ENCODE data around the gene FHOD3.

DNA sequence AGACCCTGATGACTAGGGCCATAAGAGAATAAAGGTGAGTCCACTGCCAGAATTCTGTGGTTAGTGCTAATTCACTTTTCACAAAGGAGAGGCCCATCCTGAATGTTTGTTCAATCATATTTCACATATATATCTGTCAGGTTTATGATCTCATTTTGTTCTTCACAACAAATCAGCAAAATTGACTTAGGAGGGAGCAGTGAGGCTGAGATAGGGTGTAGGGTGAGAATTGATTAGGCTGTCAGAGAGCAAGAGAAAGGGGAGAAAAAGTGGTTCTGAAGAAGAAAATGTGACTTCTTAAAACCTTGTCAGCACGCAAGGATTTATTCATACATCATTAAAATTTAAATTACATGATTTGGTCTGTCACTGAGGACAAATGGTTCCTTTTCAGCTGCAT lies 117.7 kb downstream of the FHOD3 start:
- TF ChIP-seq CTCF (IDR thresholded peaks at IDR 0.05; ENCODE audit: insufficient read depth, low read length) (no peak), POLR2AphosphoS5 (IDR thresholded peaks at IDR 0.05; ENCODE audit: low read depth) (no peak), GABPA (IDR thresholded peaks at IDR 0.05; ENCODE audit: low read depth) (no peak), SPI1 (IDR thresholded peaks at IDR 0.05; ENCODE audit: borderline replicate concordance, low read depth) (no peak)
- TF ChIP-seq, protein P1, sequence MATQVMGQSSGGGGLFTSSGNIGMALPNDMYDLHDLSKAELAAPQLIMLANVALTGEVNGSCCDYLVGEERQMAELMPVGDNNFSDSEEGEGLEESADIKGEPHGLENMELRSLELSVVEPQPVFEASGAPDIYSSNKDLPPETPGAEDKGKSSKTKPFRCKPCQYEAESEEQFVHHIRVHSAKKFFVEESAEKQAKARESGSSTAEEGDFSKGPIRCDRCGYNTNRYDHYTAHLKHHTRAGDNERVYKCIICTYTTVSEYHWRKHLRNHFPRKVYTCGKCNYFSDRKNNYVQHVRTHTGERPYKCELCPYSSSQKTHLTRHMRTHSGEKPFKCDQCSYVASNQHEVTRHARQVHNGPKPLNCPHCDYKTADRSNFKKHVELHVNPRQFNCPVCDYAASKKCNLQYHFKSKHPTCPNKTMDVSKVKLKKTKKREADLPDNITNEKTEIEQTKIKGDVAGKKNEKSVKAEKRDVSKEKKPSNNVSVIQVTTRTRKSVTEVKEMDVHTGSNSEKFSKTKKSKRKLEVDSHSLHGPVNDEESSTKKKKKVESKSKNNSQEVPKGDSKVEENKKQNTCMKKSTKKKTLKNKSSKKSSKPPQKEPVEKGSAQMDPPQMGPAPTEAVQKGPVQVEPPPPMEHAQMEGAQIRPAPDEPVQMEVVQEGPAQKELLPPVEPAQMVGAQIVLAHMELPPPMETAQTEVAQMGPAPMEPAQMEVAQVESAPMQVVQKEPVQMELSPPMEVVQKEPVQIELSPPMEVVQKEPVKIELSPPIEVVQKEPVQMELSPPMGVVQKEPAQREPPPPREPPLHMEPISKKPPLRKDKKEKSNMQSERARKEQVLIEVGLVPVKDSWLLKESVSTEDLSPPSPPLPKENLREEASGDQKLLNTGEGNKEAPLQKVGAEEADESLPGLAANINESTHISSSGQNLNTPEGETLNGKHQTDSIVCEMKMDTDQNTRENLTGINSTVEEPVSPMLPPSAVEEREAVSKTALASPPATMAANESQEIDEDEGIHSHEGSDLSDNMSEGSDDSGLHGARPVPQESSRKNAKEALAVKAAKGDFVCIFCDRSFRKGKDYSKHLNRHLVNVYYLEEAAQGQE (IDR thresholded peaks at IDR 0.05; ENCODE audit: insufficient replicate concordance, low read depth): no peak
